GM19467 (cell line): ENCODE data around the gene DGKB.

ENCODE experiments used
- ATAC-seq: cut with Tn5 transposase; IDR thresholded peaks from one replicate; pipeline ENCODE4 v1.9.1; 2021; ENCODE audit warnings: mild to moderate bottlenecking, moderate library complexity; ENCODE audit not compliant: unreplicated experiment

Gene DGKB

GRCh38 chr7:14861456-14861855, 41.1 kb downstream of the DGKB start:
- ATAC-seq = no peak

GRCh38 chr7:14859267-14859666, 43.3 kb downstream of the DGKB start:
- ATAC-seq = no peak

GRCh38 chr7:14858866-14859265, 43.7 kb downstream of the DGKB start:
- no peak for ATAC-seq

- no peak for ATAC-seq
Observed at GRCh38 chr7:14858410-14858809, 44.1 kb downstream of the DGKB start.

- ATAC-seq = no peak
Observed at GRCh38 chr7:14855033-14855794, 47.3 kb downstream of the DGKB start.

- no peak for ATAC-seq
Observed at GRCh38 chr7:14854471-14854870, 48.1 kb downstream of the DGKB start.

- ATAC-seq = no peak
Observed at GRCh38 chr7:14851610-14852009, 50.9 kb downstream of the DGKB start.

- ATAC-seq = no peak
Observed at GRCh38 chr7:14850039-14850438, 52.5 kb downstream of the DGKB start.

GRCh38 chr7:14846405-14846804, 56.1 kb downstream of the DGKB start:
- ATAC-seq = no peak

- no peak for ATAC-seq
Observed at GRCh38 chr7:14843755-14844154, 58.8 kb downstream of the DGKB start.

GRCh38 chr7:14842523-14842922, 60.0 kb downstream of the DGKB start:
- no peak for ATAC-seq

- no peak for ATAC-seq
Observed at GRCh38 chr7:14841869-14842268, 60.7 kb downstream of the DGKB start.

GRCh38 chr7:14841086-14841485, 61.5 kb downstream of the DGKB start:
- no peak for ATAC-seq

- ATAC-seq = no peak
Observed at GRCh38 chr7:14839307-14839706, 63.2 kb downstream of the DGKB start.

- no peak for ATAC-seq
Observed at GRCh38 chr7:14837216-14837615, 65.3 kb downstream of the DGKB start.

GRCh38 chr7:14836571-14837189, 65.9 kb downstream of the DGKB start:
- ATAC-seq = no peak

- no peak for ATAC-seq
Observed at GRCh38 chr7:14836006-14836405, 66.5 kb downstream of the DGKB start.

- no peak for ATAC-seq
Observed at GRCh38 chr7:14835384-14835783, 67.2 kb downstream of the DGKB start.

- ATAC-seq = no peak
Observed at GRCh38 chr7:14834883-14835282, 67.7 kb downstream of the DGKB start.

- peak; percentile 68 for ATAC-seq
Observed at GRCh38 chr7:14834456-14834855, 68.1 kb downstream of the DGKB start.

- ATAC-seq = no peak
Observed at GRCh38 chr7:14833707-14834106, 68.8 kb downstream of the DGKB start.

- ATAC-seq = no peak
Observed at GRCh38 chr7:14828053-14828452, 74.5 kb downstream of the DGKB start.

GRCh38 chr7:14826426-14826825, 76.1 kb downstream of the DGKB start:
- no peak for ATAC-seq
